ENCODE measurements around the gene WDR54. TPM values are rescaled to one million over a fixed set of nuclear protein-coding genes. Genes with fewer than 3 reads are reported as not detected.

The WDR54 gene
- total and polyA plus RNA-seq, 2 donors (not counting 3 experiments of a cell fraction or from before 2014, with no cell fraction given): 21.7 to 46.3 TPM

DNA sequence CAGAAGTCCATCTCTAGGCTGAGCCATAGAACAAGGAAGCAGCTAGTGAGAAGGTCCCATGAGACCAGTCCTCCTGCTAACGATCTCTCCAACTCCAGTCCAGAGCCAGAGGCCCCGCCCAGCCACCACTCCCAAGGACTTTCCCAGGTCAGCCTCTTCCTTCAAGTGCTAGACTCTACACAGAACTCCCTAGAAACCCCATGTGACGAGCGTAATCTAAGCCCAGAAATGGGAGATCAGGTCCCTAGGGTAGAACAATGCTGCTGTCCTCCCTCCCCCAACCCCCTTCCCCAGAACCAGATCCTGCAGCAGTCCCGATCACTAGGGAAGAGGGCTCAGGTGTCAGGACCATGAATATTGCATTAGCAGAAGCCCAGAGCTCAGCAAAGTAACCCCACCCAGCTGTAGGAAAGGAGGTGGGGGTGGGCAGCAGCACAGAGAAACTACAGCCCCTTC is 48.3 kb upstream of the WDR54 start:
- H3K4me1 ChIP-seq (ENCODE audit: control insufficient read depth, extremely low read depth, insufficient read depth, low read length): no peaks in the 10 kb centered on the region
- H3K79me2 ChIP-seq (ENCODE audit: control insufficient read depth, insufficient read depth, low read length): peaks cover 2% of the 10 kb centered on the region
- DNase-seq (ENCODE audit: low read depth, low spot score): no peak
- H3K4me2 ChIP-seq (ENCODE audit: insufficient read depth, low read length): no peak overlapping the region
- dilution Hi-C loops (cut with MboI; ENCODE audit: extremely low pct_ligation_motif_present, low sequenced_read_pairs): no loop called here
- no peak overlapping the region for H3K4me3 ChIP-seq (replicated peaks in 1 of 3; ENCODE audit: insufficient read depth in 1 of 3, low read depth in 1 of 3, low read length in 3 of 3)
- ChIA-PET POLR2A (no interaction called here), CTCF (interaction anchor here (0.6 kb wide), 1 partner anchor 21 kb away, joined by 3 read pairs; no protein-coding TSS in a partner anchor)
- FAIRE-seq: no peak
- no peak overlapping the region for H3K27ac ChIP-seq (ENCODE audit: insufficient read depth, low read depth, low read length)
- no peak overlapping the region for H3K9ac ChIP-seq (replicated peaks; ENCODE audit: extremely low read depth, insufficient read depth, low read length)
- intact Hi-C loops (cut with micrococcal nuclease): no loop called here
- H3K27me3 ChIP-seq (ENCODE audit: control insufficient read depth in 2 of 2, insufficient read depth in 2 of 2, low read length in 2 of 2): no peaks in the 10 kb centered on the region
- BruUV-seq (replicated peaks): no TSS peak
- no peak overlapping the region for H2AFZ ChIP-seq (ENCODE audit: low read depth, low read length)
- no peak for TF ChIP-seq EZH2 (IDR thresholded peaks at IDR 0.05; ENCODE audit: borderline replicate concordance, low read depth, low read length, severe bottlenecking)
- TF ChIP-seq JUN (IDR thresholded peaks at IDR 0.05; ENCODE audit: borderline replicate concordance, insufficient read depth, insufficient read length, low read depth): no peak
- TF ChIP-seq FOS (IDR thresholded peaks at IDR 0.05; ENCODE audit: borderline replicate concordance, insufficient read depth, low read length): no peak
- no peak for TF ChIP-seq POLR2A (IDR thresholded peaks at IDR 0.05; ENCODE audit: low read depth, low read length)
- no peak for TF ChIP-seq GATA2 (IDR thresholded peaks at IDR 0.05; ENCODE audit: insufficient read depth, insufficient read length, low read depth, low read length)
- TF ChIP-seq, protein P1, sequence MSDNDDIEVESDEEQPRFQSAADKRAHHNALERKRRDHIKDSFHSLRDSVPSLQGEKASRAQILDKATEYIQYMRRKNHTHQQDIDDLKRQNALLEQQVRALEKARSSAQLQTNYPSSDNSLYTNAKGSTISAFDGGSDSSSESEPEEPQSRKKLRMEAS (IDR thresholded peaks at IDR 0.05; ENCODE audit: insufficient read depth, insufficient read length): no peak
- no peak for TF ChIP-seq POLR2AphosphoS5 (IDR thresholded peaks at IDR 0.05; ENCODE audit: insufficient read depth, low read depth, low read length)
- TF ChIP-seq, protein P2, sequence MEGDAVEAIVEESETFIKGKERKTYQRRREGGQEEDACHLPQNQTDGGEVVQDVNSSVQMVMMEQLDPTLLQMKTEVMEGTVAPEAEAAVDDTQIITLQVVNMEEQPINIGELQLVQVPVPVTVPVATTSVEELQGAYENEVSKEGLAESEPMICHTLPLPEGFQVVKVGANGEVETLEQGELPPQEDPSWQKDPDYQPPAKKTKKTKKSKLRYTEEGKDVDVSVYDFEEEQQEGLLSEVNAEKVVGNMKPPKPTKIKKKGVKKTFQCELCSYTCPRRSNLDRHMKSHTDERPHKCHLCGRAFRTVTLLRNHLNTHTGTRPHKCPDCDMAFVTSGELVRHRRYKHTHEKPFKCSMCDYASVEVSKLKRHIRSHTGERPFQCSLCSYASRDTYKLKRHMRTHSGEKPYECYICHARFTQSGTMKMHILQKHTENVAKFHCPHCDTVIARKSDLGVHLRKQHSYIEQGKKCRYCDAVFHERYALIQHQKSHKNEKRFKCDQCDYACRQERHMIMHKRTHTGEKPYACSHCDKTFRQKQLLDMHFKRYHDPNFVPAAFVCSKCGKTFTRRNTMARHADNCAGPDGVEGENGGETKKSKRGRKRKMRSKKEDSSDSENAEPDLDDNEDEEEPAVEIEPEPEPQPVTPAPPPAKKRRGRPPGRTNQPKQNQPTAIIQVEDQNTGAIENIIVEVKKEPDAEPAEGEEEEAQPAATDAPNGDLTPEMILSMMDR (IDR thresholded peaks at IDR 0.05; ENCODE audit: extremely low read depth in 1 of 2, insufficient read depth in 1 of 2, low read depth in 1 of 2, low read length in 2 of 2): no peak
- TF ChIP-seq MYC (IDR thresholded peaks at IDR 0.05; ENCODE audit: low read depth, low read length): no peak
- H4K20me1 ChIP-seq (replicated peaks; ENCODE audit: control insufficient read depth, extremely low read depth, insufficient read depth, low read length): no peaks in the 10 kb centered on the region
- H3K9me1 ChIP-seq (replicated peaks; ENCODE audit: control insufficient read depth, extremely low read depth, insufficient read depth, low read length): no peaks in the 10 kb centered on the region
- H3K9me3 ChIP-seq (replicated peaks; ENCODE audit: control insufficient read depth, insufficient read depth, low read length): no peaks in the 10 kb centered on the region
- H3K36me3 ChIP-seq (ENCODE audit: control insufficient read depth in 2 of 2, extremely low read depth in 1 of 2, insufficient read depth in 2 of 2, low read length in 2 of 2): peaks cover 7 to 43% of the 10 kb centered on the region in 2 experiments
